Breast epithelium (tissue), 4 donors: ENCODE data around the gene C1QTNF9B. TPM values are rescaled to one million over a fixed set of nuclear protein-coding genes. Genes with fewer than 3 reads are reported as not detected.
"Not testable (repeated sequence)": the region's sequence is repeated elsewhere in the genome, so short reads cannot be mapped to it uniquely, and the experiment has no call there.

Experiments used
- DNase-seq, 2 donors: peaks; one replicate each; pipeline ENCODE4 v3.0.0-alpha.2; 2019; ENCODE audit warnings: low spot score in 2 of 2
- H3K27ac ChIP-seq, 2 donors: fragments of 200-600 bp; sonication (generic) in 1 of 2; one replicate each; pipeline ENCODE4 v1.5.1; 2016 to 2019; ENCODE audit warnings: mild to moderate bottlenecking in 1 of 2
- H3K27me3 ChIP-seq, 2 donors: fragments of 200-600 bp; sonication (generic) in 1 of 2; one replicate each; pipeline versions ENCODE4 v1.5.1 to v1.6.0; 2017 to 2019; ENCODE audit warnings: control low read depth in 1 of 2, mild to moderate bottlenecking in 1 of 2
- H3K36me3 ChIP-seq: fragments of 200-600 bp; one replicate; pipeline ENCODE4 v1.5.1; 2019
- H3K4me1 ChIP-seq, 2 donors: fragments of 200-600 bp; sonication (generic); one replicate each; pipeline ENCODE4 v1.5.1; 2016 to 2019; ENCODE audit warnings: control low read depth in 1 of 2
- H3K4me3 ChIP-seq, 3 donors: fragments of 200-600 bp; sonication (generic); 1 replicate in 2 of 3; 2 replicates in 1 of 3; pipeline ENCODE4 v1.5.1; 2016 to 2019; ENCODE audit warnings: mild to moderate bottlenecking in 3 of 3, moderate library complexity in 2 of 3
- H3K9me3 ChIP-seq, 2 donors: fragments of 200-600 bp; sonication (generic) in 1 of 2; one replicate each; pipeline ENCODE4 v1.5.1; 2016 to 2019; ENCODE audit warnings: control low read depth in 1 of 2
- CTCF ChIP-seq, 3 donors: fragments of 450-650 bp; IDR thresholded peaks; one replicate each; pipeline ENCODE4 v1.5.1; 2016 to 2017; ENCODE audit warnings: antibody characterized with exemption in 3 of 3, mild to moderate bottlenecking in 3 of 3, moderate library complexity in 3 of 3
- POLR2A ChIP-seq: fragments of 450-650 bp; IDR thresholded peaks from one replicate; pipeline ENCODE4 v1.6.1; 2016; ENCODE audit warnings: antibody characterized with exemption, mild to moderate bottlenecking, moderate library complexity
- POLR2AphosphoS5 ChIP-seq, 3 donors: sonication (generic); formaldehyde crosslinking; IDR thresholded peaks; one replicate each; pipeline ENCODE4 v1.6.1; 2017; ENCODE audit warnings: antibody characterized with exemption in 3 of 3
- intact Hi-C: fragments of 100-400 bp; cut with DNase I; formaldehyde crosslinking; loops from one replicate; pipeline ENCODE4 v1.15.1; 2023; ENCODE audit warnings: low total_unique reads
- total RNA-seq, 3 donors: library from RNA; depleted of rRNA; stranded (reverse); fragments of >200 nt; gene quantifications; one replicate each; pipeline ENCODE4 v1.1.0, GENCODE V29; 2016

Gene C1QTNF9B
- under 1 TPM in 1 of 3 donors, not detected in 2; 0.32 TPM for total RNA-seq

- H3K4me1 ChIP-seq, H3K27ac ChIP-seq, intact Hi-C loops, H3K4me3 ChIP-seq, H3K27me3 ChIP-seq, H3K9me3 ChIP-seq, H3K36me3 ChIP-seq, DNase-seq: not testable (repeated sequence)
Measured at GRCh38 chr13:23897452-23897919, at the start of gene C1QTNF9B. TSS of gene C1QTNF9B (minus strand) at chr13:23897502.

- H3K27me3 ChIP-seq, result no peaks in the 10 kb centered on the region
- H3K4me3 ChIP-seq, result no peak overlapping the region
- no peak for DNase-seq
- H3K4me1 ChIP-seq, result no peaks in the 10 kb centered on the region
- no peak for TF ChIP-seq POLR2A
- no peak for TF ChIP-seq CTCF (IDR thresholded peaks at IDR 0.05)
- no peak for TF ChIP-seq POLR2AphosphoS5 (IDR thresholded peaks at IDR 0.05)
- H3K36me3 ChIP-seq, result no peaks in the 10 kb centered on the region
- H3K9me3 ChIP-seq, result no peaks in the 10 kb centered on the region
- H3K27ac ChIP-seq, result no peak overlapping the region
- intact Hi-C loops, result no loop called here
Measured at GRCh38 chr13:23946900-23947299, 49.6 kb upstream of the C1QTNF9B start.

- TF ChIP-seq CTCF (IDR thresholded peaks at IDR 0.05) (no peak), POLR2A (no peak), POLR2AphosphoS5 (IDR thresholded peaks at IDR 0.05) (no peak)
- Histone ChIP-seq H3K4me3 (no peak overlapping the region), H3K4me1 (no peaks in the 10 kb centered on the region), H3K27ac (no peak overlapping the region), H3K9me3 (no peaks in the 10 kb centered on the region), H3K36me3 (no peaks in the 10 kb centered on the region), H3K27me3 (no peaks in the 10 kb centered on the region)
- no peak for DNase-seq
- intact Hi-C loops, result no loop called here
Measured at GRCh38 chr13:23946067-23946466, 48.8 kb upstream of the C1QTNF9B start.

- no peaks in the 10 kb centered on the region for H3K36me3 ChIP-seq
- no peaks in the 10 kb centered on the region for H3K27me3 ChIP-seq
- intact Hi-C loops, result no loop called here
- DNase-seq, result no peak
- H3K9me3 ChIP-seq, result no peaks in the 10 kb centered on the region
- no peak overlapping the region for H3K4me3 ChIP-seq
- TF ChIP-seq POLR2AphosphoS5 (IDR thresholded peaks at IDR 0.05), result no peak
- no peak for TF ChIP-seq POLR2A
- no peak for TF ChIP-seq CTCF (IDR thresholded peaks at IDR 0.05)
- no peak overlapping the region for H3K27ac ChIP-seq
- no peaks in the 10 kb centered on the region for H3K4me1 ChIP-seq
Measured at GRCh38 chr13:23945612-23946011, 48.3 kb upstream of the C1QTNF9B start.

GRCh38 chr13:23941211-23941610 is 43.9 kb upstream of the C1QTNF9B start:
- no peaks in the 10 kb centered on the region for H3K4me1 ChIP-seq
- H3K9me3 ChIP-seq, result no peaks in the 10 kb centered on the region
- H3K27me3 ChIP-seq, result no peaks in the 10 kb centered on the region
- DNase-seq, result no peak
- TF ChIP-seq POLR2AphosphoS5 (IDR thresholded peaks at IDR 0.05) (no peak), POLR2A (no peak), CTCF (IDR thresholded peaks at IDR 0.05) (no peak)
- intact Hi-C loops, result no loop called here
- H3K4me3 ChIP-seq, result no peak overlapping the region
- no peaks in the 10 kb centered on the region for H3K36me3 ChIP-seq
- H3K27ac ChIP-seq, result no peak overlapping the region

- intact Hi-C loops, H3K27me3 ChIP-seq, H3K4me1 ChIP-seq, H3K27ac ChIP-seq, DNase-seq, H3K36me3 ChIP-seq, H3K4me3 ChIP-seq, H3K9me3 ChIP-seq: not testable (repeated sequence)
Measured at GRCh38 chr13:23939666-23940065, 42.4 kb upstream of the C1QTNF9B start.
